BJ (cell line): Measurements from ENCODE around the gene TAMALIN. TPM values are rescaled to one million over a fixed set of nuclear protein-coding genes. Genes with fewer than 3 reads are reported as not detected.

ENCODE experiments used
- CTCF ChIA-PET: fragments of 350-600 bp; formaldehyde crosslinking; extraction: SDS; loops from one replicate; lab custom pipeline; 2021; ENCODE audit warnings: antibody characterized with exemption, inconsistent platforms; lab: Yijun Ruan, JAX
- POLR2A ChIA-PET: fragments of 300-600 bp; sonication (Branson Sonifier 250); formaldehyde crosslinking; extraction: SDS; loops from one replicate; lab custom pipeline; 2021; ENCODE audit warnings: antibody characterized with exemption; lab: Charles Lee
- DNase-seq: peaks from one replicate; pipeline ENCODE4 v3.0.0-alpha.2; 2011; ENCODE audit warnings: low read depth
- H3K27me3 ChIP-seq: 2 replicates; pipeline ENCODE4 v1.6.0; 2011; ENCODE audit warnings: low read length; ENCODE audit not compliant: control insufficient read depth, insufficient read depth
- H3K36me3 ChIP-seq: 2 replicates; pipeline ENCODE4 v1.5.1; 2011; ENCODE audit warnings: low read length; ENCODE audit not compliant: control insufficient read depth, insufficient read depth
- H3K4me3 ChIP-seq: 2 replicates; pipeline ENCODE4 v1.5.1; 2011; ENCODE audit warnings: low read depth, mild to moderate bottlenecking, control low read depth, low read length
- CTCF ChIP-seq: IDR thresholded peaks from 2 replicates; pipeline ENCODE4 v1.5.1; 2011; ENCODE audit warnings: low read depth, mild to moderate bottlenecking, control low read depth, inconsistent platforms, low read length, moderate library complexity; ENCODE audit not compliant: insufficient read depth
- polyA plus RNA-seq: library from polyadenylated mRNA; depleted of rRNA; stranded (reverse); fragments of >200 nt; gene quantifications from 2 replicates; pipeline ENCODE4 v1.2.3, GENCODE V29; 2011

Gene TAMALIN
- polyA plus RNA-seq, 1 experiment = 1.3 TPM

GRCh38 chr12:51970904-51971646, 35.7 kb upstream of the TAMALIN start:
- Histone ChIP-seq H3K4me3 (no peak overlapping the region), H3K27me3 (no peaks in the 10 kb centered on the region), H3K36me3 (peaks cover 3% of the 10 kb centered on the region; the same call in 1 of the 2 replicates)
- CTCF ChIA-PET = interaction anchor here (0.6 to 2.0 kb wide), 10 partner anchors 9 to 1043 kb away, joined by 3 to 9 read pairs (median 4); no protein-coding TSS in a partner anchor
- POLR2A ChIA-PET = no interaction called here
- no peak for DNase-seq
- TF ChIP-seq CTCF = peak; percentile 56

- DNase-seq = no peak
- POLR2A ChIA-PET = no interaction called here
These were observed 34.9 kb upstream of the TAMALIN start for GRCh38 chr12:51971679-51972421.

GRCh38 chr12:51972422-51972812, 34.3 kb upstream of the TAMALIN start:
- TF ChIP-seq CTCF = no peak
- POLR2A ChIA-PET = no interaction called here
- CTCF ChIA-PET = interaction anchor here (1.1 to 1.2 kb wide), 2 partner anchors 48 to 57 kb away, joined by 4 read pairs; no protein-coding TSS in a partner anchor
- DNase-seq = no peak
- H3K4me3 ChIP-seq = no peak overlapping the region
- H3K36me3 ChIP-seq = peaks cover 6% of the 10 kb centered on the region; the same call in 1 of the 2 replicates
- no peaks in the 10 kb centered on the region for H3K27me3 ChIP-seq

More at GRCh38 chr12:51971679-51972421, 34.9 kb upstream of the TAMALIN start:
- H3K4me3 ChIP-seq = no peak overlapping the region
- CTCF ChIA-PET = interaction anchor here (1.1 to 2.0 kb wide), 4 partner anchors 20 to 77 kb away, joined by 4 to 5 read pairs (median 4); no protein-coding TSS in a partner anchor
- TF ChIP-seq CTCF = no peak
- no peaks in the 10 kb centered on the region for H3K27me3 ChIP-seq
- peaks cover 6% of the 10 kb centered on the region; the same call in 1 of the 2 replicates for H3K36me3 ChIP-seq

GRCh38 chr12:51972849-51973273, 33.9 kb upstream of the TAMALIN start:
- Histone ChIP-seq H3K36me3 (peaks cover 6% of the 10 kb centered on the region; the same call in 1 of the 2 replicates), H3K27me3 (no peaks in the 10 kb centered on the region), H3K4me3 (no peak overlapping the region)
- ChIA-PET CTCF (interaction anchor here (1.1 to 1.2 kb wide), 2 partner anchors 47 to 58 kb away, joined by 4 read pairs; no protein-coding TSS in a partner anchor), POLR2A (no interaction called here)
- no peak for TF ChIP-seq CTCF
- DNase-seq = no peak

- TF ChIP-seq CTCF = no peak
- no peaks in the 10 kb centered on the region for H3K27me3 ChIP-seq
- H3K36me3 ChIP-seq = peaks cover 6% of the 10 kb centered on the region
- ChIA-PET POLR2A (no interaction called here), CTCF (no interaction called here)
- DNase-seq = no peak
- H3K4me3 ChIP-seq = no peak overlapping the region
These were observed 33.2 kb upstream of the TAMALIN start for GRCh38 chr12:51973560-51973959.
